HTERT RPE-1 (cell line): ENCODE measurements around the gene ZMYND10.

ENCODE experiments used
- in situ Hi-C: fragments of 300-500 bp; cut with MboI; formaldehyde crosslinking; loops from 4 replicates; pipeline ENCODE4 v1.14.3; 2020; ENCODE audit warnings: low sequenced_read_pairs

ZMYND10 gene

GRCh38 chr3:50327129-50327528 is 18.4 kb downstream of the ZMYND10 start:
- in situ Hi-C loops: no loop called here

- in situ Hi-C loops: no loop called here
These were observed 19.4 kb downstream of the ZMYND10 start for GRCh38 chr3:50326182-50326541.

GRCh38 chr3:50325497-50326181 is 19.9 kb downstream of the ZMYND10 start:
- in situ Hi-C loops: no loop called here

GRCh38 chr3:50325113-50325480 is 20.4 kb downstream of the ZMYND10 start:
- in situ Hi-C loops: no loop called here

GRCh38 chr3:50324351-50325112 is 21.0 kb downstream of the ZMYND10 start:
- in situ Hi-C loops: no loop called here

- in situ Hi-C loops: no loop called here
These were observed 21.8 kb downstream of the ZMYND10 start for GRCh38 chr3:50323614-50324199.

GRCh38 chr3:50323092-50323600 is 22.4 kb downstream of the ZMYND10 start:
- in situ Hi-C loops: no loop called here

GRCh38 chr3:50322386-50323091 is 23.0 kb downstream of the ZMYND10 start, which contains the start of gene HYAL2:
Gene HYAL2, minus strand, starts transcription at chr3:50322745. Its CDS starts 2,256 bp downstream, at chr3:50320489.
- in situ Hi-C loops: no loop called here

- in situ Hi-C loops: no loop called here
These were observed 23.5 kb downstream of the ZMYND10 start for GRCh38 chr3:50322115-50322385.

- in situ Hi-C loops: no loop called here
These were observed 24.0 kb downstream of the ZMYND10 start for GRCh38 chr3:50321336-50322114.

- in situ Hi-C loops: no loop called here
These were observed 24.6 kb downstream of the ZMYND10 start for GRCh38 chr3:50320853-50321335.

- in situ Hi-C loops: no loop called here
These were observed 25.5 kb downstream of the ZMYND10 start for GRCh38 chr3:50319894-50320625.

- in situ Hi-C loops: no loop called here
These were observed 26.2 kb downstream of the ZMYND10 start for GRCh38 chr3:50319181-50319893.

- in situ Hi-C loops: no loop called here
These were observed 26.9 kb downstream of the ZMYND10 start for GRCh38 chr3:50318615-50319014.

GRCh38 chr3:50318163-50318562 is 27.4 kb downstream of the ZMYND10 start:
- in situ Hi-C loops: no loop called here

- in situ Hi-C loops: no loop called here
These were observed 28.2 kb downstream of the ZMYND10 start for GRCh38 chr3:50317300-50317699.

- in situ Hi-C loops: no loop called here
These were observed 28.8 kb downstream of the ZMYND10 start for GRCh38 chr3:50316657-50317242.

GRCh38 chr3:50314816-50315215 is 30.7 kb downstream of the ZMYND10 start:
- in situ Hi-C loops: no loop called here

GRCh38 chr3:50314342-50314741 is 31.2 kb downstream of the ZMYND10 start:
- in situ Hi-C loops: no loop called here
